B cell (primary cell): ENCODE data around the gene TMEM53. TPM values are rescaled to one million over a fixed set of nuclear protein-coding genes. Genes with fewer than 3 reads are reported as not detected.
A peak's percentile ranks its signal among the peaks of the same experiment; 100 is the strongest.

Experiments used
- ATAC-seq: fragments of 200-7000 bp; cut with Tn5 transposase; one replicate; pipeline ENCODE4 v1.10.0; 2021; ENCODE audit warnings: low read depth, mild to moderate bottlenecking, moderate number of reproducible peaks, moderate library complexity
- CTCF ChIA-PET: fragments of 350-600 bp; sonication (Branson Sonifier 250); formaldehyde crosslinking; loops from one replicate; lab custom pipeline; 2021; ENCODE audit warnings: antibody characterized with exemption, inconsistent platforms; lab: Charles Lee
- POLR2A ChIA-PET: fragments of 350-600 bp; sonication (Branson Sonifier 250); formaldehyde crosslinking; loops from one replicate; lab custom pipeline; 2021; ENCODE audit warnings: antibody characterized with exemption; lab: Charles Lee
- DNase-seq: peaks from one replicate; pipeline ENCODE4 v3.0.0; 2013
- H2AFZ ChIP-seq: 2 replicates; pipeline ENCODE4 v1.6.1; 2012; ENCODE audit warnings: mild to moderate bottlenecking, low read depth, low read length; ENCODE audit not compliant: insufficient read depth, poor library complexity, severe bottlenecking
- H3K27ac ChIP-seq, 2 donors: 1 replicate in 1 of 2; 2 replicates in 1 of 2; pipeline ENCODE4 v1.5.1; 2012 to 2013; ENCODE audit warnings: low read length in 2 of 2, mild to moderate bottlenecking in 2 of 2, moderate library complexity in 1 of 2
- H3K27me3 ChIP-seq, 4 experiments: fragments of 200-600 bp in 1 of 4; sonication (generic) in 1 of 4; replicated peaks in 1 of 4; 1 replicate in 2 of 4; 2 replicates in 2 of 4; pipeline versions ENCODE4 v1.6.1 to v1.7.0; 2013 to 2016; ENCODE audit warnings: low read length in 3 of 4, mild to moderate bottlenecking in 2 of 4, mixed read lengths in 1 of 4, moderate library complexity in 1 of 4; ENCODE audit not compliant: insufficient read depth in 4 of 4, control insufficient read depth in 3 of 4; ENCODE audit errors: control extremely low read depth in 1 of 4
- H3K36me3 ChIP-seq, 2 experiments: replicated peaks in 1 of 2; 1 replicate in 1 of 2; 2 replicates in 1 of 2; pipeline versions ENCODE4 v1.6.1 to v1.7.1; 2013; ENCODE audit warnings: low read length in 1 of 2; ENCODE audit not compliant: insufficient read depth in 2 of 2, control insufficient read depth in 1 of 2; ENCODE audit errors: control extremely low read depth in 1 of 2, extremely low read depth in 1 of 2
- H3K4me1 ChIP-seq, 2 donors: fragments of 200-600 bp in 1 of 2; sonication (generic) in 1 of 2; 1 replicate in 1 of 2; 2 replicates in 1 of 2; pipeline versions ENCODE4 v1.5.1 to v1.6.1; 2013 to 2017; ENCODE audit warnings: low read length in 2 of 2; ENCODE audit not compliant: control insufficient read depth in 2 of 2, insufficient read depth in 2 of 2
- H3K4me2 ChIP-seq: replicated peaks from 2 replicates; pipeline ENCODE3; 2012; ENCODE audit warnings: mild to moderate bottlenecking, low read depth, low read length; ENCODE audit not compliant: poor library complexity, severe bottlenecking
- H3K4me3 ChIP-seq, 5 experiments: fragments of 200-600 bp in 1 of 5; sonication (generic) in 1 of 5; 1 replicate in 3 of 5; 2 replicates in 2 of 5; pipeline versions ENCODE4 v1.5.1 to v1.7.0; 2011 to 2016; ENCODE audit warnings: low read length in 4 of 5, mild to moderate bottlenecking in 4 of 5, low read depth in 2 of 5, control low read depth in 1 of 5, moderate library complexity in 1 of 5; ENCODE audit not compliant: insufficient read depth in 1 of 5; ENCODE audit errors: control extremely low read depth in 1 of 5, extremely low read depth in 1 of 5
- H3K79me2 ChIP-seq: fragments of 200-600 bp; sonication (generic); one replicate; pipeline ENCODE4 v1.6.0; 2016; ENCODE audit warnings: low read length; ENCODE audit not compliant: control insufficient read depth, insufficient read depth
- H3K9ac ChIP-seq: fragments of 200-600 bp; sonication (generic); 2 replicates; pipeline ENCODE4 v1.6.1; 2017; ENCODE audit warnings: mild to moderate bottlenecking, low read length, moderate library complexity
- H3K9me3 ChIP-seq, 3 donors: one replicate each; pipeline versions ENCODE4 v1.6.1 to v1.7.1; 2013; ENCODE audit warnings: low read length in 2 of 3; ENCODE audit not compliant: control insufficient read depth in 2 of 3, insufficient read depth in 1 of 3; ENCODE audit errors: control extremely low read depth in 1 of 3
- H4K20me1 ChIP-seq: 2 replicates; pipeline ENCODE4 v1.6.0; 2012; ENCODE audit warnings: mild to moderate bottlenecking, low read length; ENCODE audit not compliant: insufficient read depth, control insufficient read depth, poor library complexity, severe bottlenecking
- H3K27ac Mint-ChIP-seq: one replicate; pipeline ENCODE4 v1.8.0; 2021; ENCODE audit warnings: mixed read lengths
- H3K27me3 Mint-ChIP-seq: one replicate; pipeline ENCODE4 v1.8.0; 2021; ENCODE audit warnings: mixed read lengths
- H3K4me1 Mint-ChIP-seq: one replicate; pipeline ENCODE4 v1.8.0; 2021; ENCODE audit warnings: mixed read lengths
- H3K4me3 Mint-ChIP-seq: one replicate; pipeline ENCODE4 v1.8.0; 2021; ENCODE audit warnings: mixed read lengths
- H3K9me3 Mint-ChIP-seq: one replicate; pipeline ENCODE4 v1.8.0; 2022; ENCODE audit warnings: mixed read lengths; ENCODE audit not compliant: insufficient read depth
- EZH2 ChIP-seq: IDR thresholded peaks from 2 replicates; pipeline ENCODE4 v1.6.1; 2012; ENCODE audit warnings: borderline replicate concordance, low read depth, mild to moderate bottlenecking, moderate library complexity, low read length; ENCODE audit not compliant: insufficient read depth, poor library complexity, severe bottlenecking
- WGBS: methylation state at CpG from one replicate; pipeline ENCODE4 v1.1.5; 2013; ENCODE audit warnings: missing lambda C conversion rate; ENCODE audit not compliant: insufficient coverage; 5-methylcytosine and 5-hydroxymethylcytosine counted together
- intact Hi-C: fragments of 100-400 bp; cut with micrococcal nuclease; formaldehyde crosslinking; loops from one replicate; pipeline ENCODE4 v1.10.0; 2022
- polyA plus RNA-seq: library from polyadenylated mRNA; depleted of rRNA; stranded (reverse); fragments of >200 nt; gene quantifications from 2 replicates; pipeline ENCODE4 v1.2.3, GENCODE V29; 2012
- total RNA-seq, 2 donors: library from RNA; stranded (reverse); fragments of 120-200 nt in 1 of 2; gene quantifications; 1 replicate in 1 of 2; 2 replicates in 1 of 2; pipeline versions ENCODE4 v1.2.3 to v1.2.4, GENCODE V29; 2013 to 2022
- TF ChIP-seq, protein P1 (sequence below): fragments of 200-600 bp; IDR thresholded peaks from one replicate; pipeline ENCODE4 v1.8.0; 2022; ENCODE audit warnings: antibody characterized with exemption, mild to moderate bottlenecking

The TMEM53 gene
- total and polyA plus RNA-seq, 2 donors (not counting 1 experiment from before 2014, with no cell fraction given): 6.5 to 6.8 TPM

DNA sequence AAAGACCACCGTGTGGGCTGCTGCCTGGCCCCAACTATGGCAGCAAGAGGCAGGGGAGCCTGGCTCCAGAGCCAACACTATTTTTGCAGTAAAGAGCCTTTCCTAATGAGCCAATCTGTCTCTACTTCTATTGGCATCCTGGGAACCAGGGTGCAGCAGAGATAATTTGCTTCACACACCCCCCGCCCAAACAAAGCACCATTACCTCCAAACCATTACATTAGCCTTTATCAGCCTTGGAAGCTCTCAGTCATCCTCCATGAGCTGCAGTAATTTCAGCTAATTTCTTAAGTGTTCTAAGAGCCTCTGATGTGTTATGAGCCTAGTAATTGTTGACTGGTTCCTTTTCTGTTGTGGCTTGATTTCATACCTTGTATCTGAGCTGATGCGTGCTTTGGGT, 21.8 kb upstream of the TMEM53 start:
- Mint-ChIP-seq H3K27ac (no peak overlapping the region), H3K4me3 (no peak overlapping the region), H3K4me1 (peaks cover 45% of the 10 kb centered on the region), H3K9me3 (no peaks in the 10 kb centered on the region), H3K27me3 (no peaks in the 10 kb centered on the region)
- no peak overlapping the region for H3K4me3 ChIP-seq
- H3K79me2 ChIP-seq: peaks cover 5% of the 10 kb centered on the region
- intact Hi-C loops: no loop called here
- peaks cover 44% of the 10 kb centered on the region in 2 donors for H3K4me1 ChIP-seq
- ATAC-seq: no peak
- H2AFZ ChIP-seq: no peak overlapping the region
- peak overlapping the region; percentile 65 for H3K4me2 ChIP-seq
- no peak overlapping the region for H3K27ac ChIP-seq
- no peaks in the 10 kb centered on the region for H4K20me1 ChIP-seq
- ChIA-PET CTCF (interaction anchor here (0.6 to 4.4 kb wide), 15 partner anchors 11 to 63 kb away, joined by 3 to 23 read pairs (median 5); partner anchors contain the start of genes ARMH1, RNU5D-1 and TMEM53), POLR2A (interaction anchor here (0.6 to 1.4 kb wide), 8 partner anchors 17 to 79 kb away, joined by 3 to 8 read pairs (median 4); partner anchors contain the start of genes ARMH1, RPS8 and TMEM53)
- no peak for DNase-seq
- peaks cover 0 to 2% of the 10 kb centered on the region in 2 experiments for H3K36me3 ChIP-seq
- H3K27me3 ChIP-seq: no peaks in the 10 kb centered on the region
- peak overlapping the region; percentile 32 for H3K9ac ChIP-seq
- H3K9me3 ChIP-seq: no peaks in the 10 kb centered on the region
- 92% methylated on average over 2 of the region's 3 CpGs for WGBS
- TF ChIP-seq EZH2: no peak
- TF ChIP-seq, protein P1, sequence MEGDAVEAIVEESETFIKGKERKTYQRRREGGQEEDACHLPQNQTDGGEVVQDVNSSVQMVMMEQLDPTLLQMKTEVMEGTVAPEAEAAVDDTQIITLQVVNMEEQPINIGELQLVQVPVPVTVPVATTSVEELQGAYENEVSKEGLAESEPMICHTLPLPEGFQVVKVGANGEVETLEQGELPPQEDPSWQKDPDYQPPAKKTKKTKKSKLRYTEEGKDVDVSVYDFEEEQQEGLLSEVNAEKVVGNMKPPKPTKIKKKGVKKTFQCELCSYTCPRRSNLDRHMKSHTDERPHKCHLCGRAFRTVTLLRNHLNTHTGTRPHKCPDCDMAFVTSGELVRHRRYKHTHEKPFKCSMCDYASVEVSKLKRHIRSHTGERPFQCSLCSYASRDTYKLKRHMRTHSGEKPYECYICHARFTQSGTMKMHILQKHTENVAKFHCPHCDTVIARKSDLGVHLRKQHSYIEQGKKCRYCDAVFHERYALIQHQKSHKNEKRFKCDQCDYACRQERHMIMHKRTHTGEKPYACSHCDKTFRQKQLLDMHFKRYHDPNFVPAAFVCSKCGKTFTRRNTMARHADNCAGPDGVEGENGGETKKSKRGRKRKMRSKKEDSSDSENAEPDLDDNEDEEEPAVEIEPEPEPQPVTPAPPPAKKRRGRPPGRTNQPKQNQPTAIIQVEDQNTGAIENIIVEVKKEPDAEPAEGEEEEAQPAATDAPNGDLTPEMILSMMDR: no peak

GRCh38 chr1:44695671-44696070, 21.4 kb upstream of the TMEM53 start:
- H3K4me2 ChIP-seq: peak overlapping the region; percentile 65
- WGBS: 100% methylated on average over 3 of the region's 4 CpGs
- H3K9me3 ChIP-seq: no peaks in the 10 kb centered on the region
- Mint-ChIP-seq H3K9me3 (no peaks in the 10 kb centered on the region), H3K4me3 (no peak overlapping the region), H3K27me3 (no peaks in the 10 kb centered on the region), H3K4me1 (peaks cover 45% of the 10 kb centered on the region), H3K27ac (no peak overlapping the region)
- no peak overlapping the region for H3K27ac ChIP-seq
- peaks cover 5% of the 10 kb centered on the region for H3K79me2 ChIP-seq
- H3K4me1 ChIP-seq: peaks cover 44% of the 10 kb centered on the region in 2 donors
- DNase-seq: no peak
- no peak overlapping the region for H3K9ac ChIP-seq
- peaks cover 0 to 2% of the 10 kb centered on the region in 2 experiments for H3K36me3 ChIP-seq
- H2AFZ ChIP-seq: no peak overlapping the region
- ChIA-PET CTCF (interaction anchor here (1.0 to 4.4 kb wide), 5 partner anchors 11 to 44 kb away, joined by 3 to 23 read pairs (median 6); no protein-coding TSS in a partner anchor), POLR2A (interaction anchor here (1.1 to 1.4 kb wide), 3 partner anchors 21 to 80 kb away, joined by 3 to 4 read pairs (median 3); partner anchors contain the start of genes ARMH1 and RPS8)
- H4K20me1 ChIP-seq: no peaks in the 10 kb centered on the region
- H3K4me3 ChIP-seq: no peak overlapping the region
- H3K27me3 ChIP-seq: no peaks in the 10 kb centered on the region
- intact Hi-C loops: loop anchor here (1.0 kb wide), 1 partner anchor 21 kb away; the partner anchor contains the start of genes ARMH1 and TMEM53
- TF ChIP-seq, protein P1: no peak
- TF ChIP-seq EZH2: no peak
- no peak for ATAC-seq
